GM13976 (cell line): Measurements from ENCODE around the gene DDAH1.

ENCODE experiments used
- DNase-seq: peaks from one replicate; pipeline ENCODE4 v3.0.0; 2012; ENCODE audit warnings: low spot score
- CTCF ChIP-seq: IDR thresholded peaks from 2 replicates; pipeline ENCODE4 v1.5.1; 2012; ENCODE audit warnings: borderline replicate concordance, mild to moderate bottlenecking; ENCODE audit not compliant: insufficient read depth; ENCODE audit errors: extremely low read depth, missing control alignments, control extremely low read depth
- in situ Hi-C: fragments of 300-500 bp; cut with MboI; formaldehyde crosslinking; loops from one replicate; pipeline ENCODE4 v1.12.0; 2022; ENCODE audit warnings: low sequenced_read_pairs, mixed read lengths, inconsistent platforms; ENCODE audit not compliant: unreplicated experiment

DDAH1 gene

GRCh38 chr1:85484264-85484663 is 19.3 kb upstream of the DDAH1 start:
- DNase-seq, result no peak
- no peak for TF ChIP-seq CTCF
- in situ Hi-C loops, result no loop called here

- in situ Hi-C loops, result no loop called here
- DNase-seq, result no peak
- TF ChIP-seq CTCF, result no peak
Measured at GRCh38 chr1:85481688-85482087, 16.7 kb upstream of the DDAH1 start.

GRCh38 chr1:85480566-85480965 is 15.6 kb upstream of the DDAH1 start:
- in situ Hi-C loops, result no loop called here
- no peak for TF ChIP-seq CTCF
- no peak for DNase-seq

- TF ChIP-seq CTCF, result no peak
- in situ Hi-C loops, result no loop called here
- DNase-seq, result no peak
Measured at GRCh38 chr1:85479491-85479890, 14.5 kb upstream of the DDAH1 start.

GRCh38 chr1:85478366-85478765 is 13.4 kb upstream of the DDAH1 start:
- in situ Hi-C loops, result no loop called here
- TF ChIP-seq CTCF, result no peak
- no peak for DNase-seq

- in situ Hi-C loops, result no loop called here
- DNase-seq, result no peak
Measured at GRCh38 chr1:85475055-85475454, 10.1 kb upstream of the DDAH1 start.

More at GRCh38 chr1:85475055-85475454, 10.1 kb upstream of the DDAH1 start:
- TF ChIP-seq CTCF, result no peak
